GM19452 (cell line): Measurements from ENCODE around the gene ZC3H18.

Experiments
- ATAC-seq: cut with Tn5 transposase; IDR thresholded peaks from one replicate; pipeline ENCODE4 v1.9.1; 2021; ENCODE audit not compliant: unreplicated experiment

The ZC3H18 gene

DNA sequence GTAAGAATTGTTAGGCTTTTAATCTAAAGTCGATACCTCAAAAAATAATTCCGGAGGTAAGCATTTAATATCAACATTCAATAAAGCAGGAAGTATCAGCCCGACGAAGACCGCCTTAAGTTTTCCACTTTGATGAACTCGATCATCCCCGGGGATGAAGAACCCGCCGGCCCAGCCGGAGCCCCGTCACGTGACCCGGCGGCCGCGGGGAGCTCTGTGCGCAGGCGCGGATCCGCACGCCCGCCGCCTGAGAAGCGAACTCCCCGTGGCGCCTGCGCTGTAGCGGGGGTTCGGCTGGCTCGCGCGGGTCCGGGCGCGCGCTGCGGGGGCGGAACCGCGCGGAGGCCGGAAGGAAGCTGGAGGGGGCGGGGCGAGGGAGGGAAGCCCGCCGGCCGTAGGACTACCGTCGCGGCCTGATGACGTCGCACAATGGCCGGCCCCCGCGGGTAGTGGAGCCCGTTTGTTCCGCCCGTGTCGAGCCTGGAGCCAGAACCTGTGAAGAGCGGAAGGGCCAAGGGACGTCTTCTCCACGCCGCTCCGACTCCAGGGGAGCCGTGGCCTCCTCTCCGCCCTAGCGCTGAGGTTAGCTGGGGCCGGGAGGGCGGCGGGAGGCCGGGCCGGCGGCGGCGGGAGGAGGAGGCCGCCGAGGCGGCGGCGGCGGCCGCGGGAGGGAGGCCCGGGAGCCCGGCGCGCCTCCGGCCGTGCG, at the start of gene ZC3H18:
Gene ZC3H18, plus strand, starts transcription at position 419 of the 706 bp plus-strand sequence. CDS start 6,721 bp downstream, outside the sequence.
- peak; percentile 72 for ATAC-seq

GRCh38 chr16:88521674-88522073, 48.5 kb upstream of the ZC3H18 start:
- ATAC-seq: no peak

GRCh38 chr16:88522276-88522949, 47.8 kb upstream of the ZC3H18 start:
- no peak for ATAC-seq

DNA sequence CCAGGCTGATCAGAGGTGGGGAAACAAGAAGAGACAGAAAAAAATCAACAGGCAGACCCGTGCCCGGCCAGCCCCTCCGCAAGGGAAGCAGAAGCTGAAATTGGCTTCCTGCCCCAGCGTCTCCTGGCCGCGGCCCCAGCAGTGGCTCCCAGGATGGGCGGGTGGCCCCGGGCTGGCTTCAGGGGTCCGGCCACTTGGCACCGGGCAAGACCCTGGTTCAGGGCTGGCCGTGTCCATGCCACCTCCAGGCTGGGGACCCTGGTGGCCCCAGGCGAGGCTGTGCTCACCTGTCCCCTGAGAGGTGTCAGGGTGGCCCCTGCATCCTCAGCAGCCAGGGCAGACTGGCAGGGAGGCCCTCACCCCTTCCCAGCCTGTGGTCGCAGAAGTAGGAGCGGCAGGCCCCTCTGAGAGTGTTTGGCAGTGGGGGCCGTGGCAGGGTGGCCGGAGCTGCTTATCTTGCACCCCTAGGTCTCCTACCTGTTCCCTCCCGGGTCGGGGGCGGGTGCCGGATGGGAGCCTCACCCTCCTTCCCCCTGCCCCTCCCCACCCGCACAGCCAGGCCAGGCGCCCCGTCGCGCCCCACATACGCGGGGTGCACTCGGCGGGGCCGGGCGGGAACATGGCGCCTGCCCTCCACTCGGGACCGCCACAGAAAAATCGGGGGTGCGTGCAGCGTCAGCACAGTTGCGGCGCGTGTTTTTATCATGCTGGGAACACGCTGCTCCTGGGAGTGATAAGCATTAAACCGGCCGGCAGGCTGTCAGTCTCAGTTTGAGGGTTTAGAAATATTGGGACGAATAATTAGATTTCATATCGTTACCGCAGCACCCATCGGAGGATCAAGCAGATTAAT, 46.7 kb upstream of the ZC3H18 start:
- no peak for ATAC-seq

DNA sequence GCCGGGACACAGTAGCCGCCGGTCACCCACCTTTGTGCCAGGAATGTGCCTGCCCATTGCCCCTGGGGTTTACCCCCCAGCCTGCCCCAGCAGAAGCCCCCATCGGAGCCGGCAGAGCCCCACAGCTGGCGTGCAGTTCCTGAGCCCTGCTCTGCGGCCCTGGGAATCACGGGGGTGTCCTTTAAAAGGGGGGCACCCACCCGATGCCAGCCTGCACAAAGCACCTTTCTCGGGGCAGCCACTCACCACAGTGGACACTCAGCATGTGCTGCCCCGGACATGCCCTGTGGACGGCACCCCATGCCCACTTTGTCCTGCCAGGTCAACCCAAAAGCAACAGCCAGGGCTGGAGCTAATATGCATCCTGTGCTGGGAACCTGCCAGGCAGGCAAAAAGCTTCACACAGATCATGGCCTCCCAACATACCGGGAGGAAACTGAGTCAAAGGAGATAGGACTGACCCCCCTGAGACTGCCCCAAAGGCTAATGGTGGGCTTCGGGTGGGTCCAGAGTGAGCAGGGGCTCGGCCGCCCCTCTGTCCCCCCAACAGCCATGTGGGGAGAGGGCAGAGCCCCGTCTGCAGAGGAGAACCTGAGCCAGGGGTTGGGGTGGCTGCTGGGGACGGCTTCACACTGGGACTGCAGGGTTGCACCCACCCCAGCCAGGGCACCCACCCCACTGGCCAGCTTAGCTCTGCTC, 45.8 kb upstream of the ZC3H18 start:
- ATAC-seq: no peak

DNA sequence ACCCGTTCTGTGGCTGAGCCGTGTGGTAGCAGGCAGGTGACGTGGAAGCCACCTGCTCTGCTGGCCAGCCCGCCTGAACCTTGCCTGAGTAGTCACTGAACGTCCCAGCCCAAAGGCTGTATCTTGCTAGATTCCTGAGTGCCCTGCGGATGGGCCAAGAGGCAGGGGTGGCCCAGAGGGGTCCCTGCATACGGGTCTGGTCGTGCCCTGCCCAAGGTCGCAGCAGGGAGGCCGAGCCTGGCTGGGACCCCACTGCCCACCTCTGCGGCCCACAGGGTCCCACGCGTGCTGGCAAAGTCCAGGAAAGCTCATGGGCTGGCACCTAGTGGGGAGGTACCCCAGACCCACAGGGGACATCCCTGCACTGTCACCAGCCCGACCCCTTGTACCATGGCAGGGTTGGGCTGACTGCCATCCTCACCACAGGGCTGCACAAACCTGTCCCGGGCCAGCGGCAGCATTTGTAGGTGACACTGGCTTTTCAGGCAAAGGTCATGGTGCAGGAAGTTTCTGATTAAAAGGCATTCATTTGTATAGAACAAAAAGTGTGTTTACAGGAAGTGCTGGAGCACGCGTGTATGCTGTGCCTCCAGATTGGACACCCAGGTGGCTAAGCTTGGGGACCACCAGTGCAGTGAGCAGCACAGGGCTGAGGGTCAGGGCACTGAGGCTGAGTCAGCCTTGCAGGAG, 45.1 kb upstream of the ZC3H18 start:
- no peak for ATAC-seq

- ATAC-seq: no peak
Observed at GRCh38 chr16:88525663-88525990, 44.6 kb upstream of the ZC3H18 start.

- ATAC-seq: no peak
Observed at GRCh38 chr16:88526008-88526905, 43.9 kb upstream of the ZC3H18 start.

GRCh38 chr16:88526906-88527185, 43.4 kb upstream of the ZC3H18 start:
- no peak for ATAC-seq

GRCh38 chr16:88527186-88527936, 42.8 kb upstream of the ZC3H18 start:
- no peak for ATAC-seq

GRCh38 chr16:88527937-88528743, 42.1 kb upstream of the ZC3H18 start:
- ATAC-seq: no peak

DNA sequence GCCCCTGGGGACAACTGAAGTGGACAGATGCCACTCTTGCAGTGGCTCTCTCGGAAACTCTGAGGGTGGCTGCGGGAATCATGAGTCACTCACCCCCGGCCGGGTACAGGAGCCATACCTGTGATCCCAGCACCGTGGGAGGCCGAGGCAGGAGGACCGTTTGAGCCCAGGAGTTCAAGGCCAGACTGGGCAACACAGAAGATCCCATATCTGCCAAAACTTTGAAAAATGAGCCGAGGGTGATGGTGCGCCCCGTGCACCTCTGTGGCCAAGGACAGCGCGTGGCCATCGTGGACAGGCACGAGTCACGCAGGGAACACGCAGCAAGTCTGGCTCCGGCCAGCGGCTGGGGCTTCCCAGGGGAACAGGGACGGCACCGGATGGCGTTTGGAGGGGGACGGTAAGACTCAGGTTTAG, 41.3 kb upstream of the ZC3H18 start:
- no peak for ATAC-seq

GRCh38 chr16:88529596-88529995, 40.6 kb upstream of the ZC3H18 start:
- ATAC-seq: no peak

GRCh38 chr16:88530051-88530857, 39.9 kb upstream of the ZC3H18 start:
- no peak for ATAC-seq

GRCh38 chr16:88530858-88531203, 39.4 kb upstream of the ZC3H18 start:
- ATAC-seq: no peak

DNA sequence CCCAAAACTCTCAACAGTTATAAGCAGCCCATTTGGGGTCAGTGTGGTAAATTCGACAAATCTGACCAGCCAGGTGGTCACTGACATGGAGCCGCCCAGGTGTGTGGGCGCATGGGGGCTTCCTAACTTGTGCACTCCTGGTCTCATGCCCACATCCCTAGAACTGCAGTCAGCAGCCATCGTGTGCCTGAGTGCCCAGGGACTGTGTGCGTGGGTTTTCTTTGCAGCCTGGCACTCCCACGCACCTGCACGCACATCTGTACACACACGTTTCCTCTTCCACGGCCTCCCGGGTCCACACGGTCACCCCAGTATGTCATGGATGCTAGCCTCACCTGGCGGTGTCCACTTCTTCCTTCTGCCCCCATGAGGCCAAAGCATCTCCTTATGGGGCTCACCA, 38.9 kb upstream of the ZC3H18 start:
- no peak for ATAC-seq

- no peak for ATAC-seq
Observed at GRCh38 chr16:88531931-88532433, 38.2 kb upstream of the ZC3H18 start.
